VCaP (cell line): Measurements from ENCODE around the gene CNGA3.
A peak's percentile ranks its signal among the peaks of the same experiment; 100 is the strongest.

Experiments used
- H3K27ac ChIP-seq: fragments of 450-650 bp; 2 replicates; pipeline ENCODE4 v1.5.1; 2017
- CTCF ChIP-seq: fragments of 450-650 bp; conservative IDR thresholded peaks from 2 replicates; pipeline ENCODE4 v1.5.1; 2017; ENCODE audit warnings: mild to moderate bottlenecking, moderate library complexity

Gene CNGA3

DNA sequence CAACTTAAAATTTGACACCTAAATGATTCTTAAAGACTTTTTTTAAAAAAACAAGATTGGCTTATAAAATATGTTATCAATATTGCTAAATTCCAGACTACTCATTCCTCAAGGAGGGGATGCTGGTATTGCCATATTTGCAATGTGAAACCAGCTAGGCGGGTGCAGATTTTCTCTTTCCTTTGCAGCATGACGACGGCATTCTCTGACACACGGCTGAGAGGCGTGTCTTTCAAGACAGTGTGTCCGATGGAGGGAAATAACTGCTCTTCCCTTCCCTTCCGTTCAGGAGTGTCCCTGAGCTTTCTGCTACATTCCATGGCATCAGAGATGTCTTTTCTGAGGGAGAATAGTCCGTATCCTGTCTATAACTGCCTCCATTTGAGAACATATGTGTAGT, 38.2 kb upstream of the CNGA3 start:
- no peak for TF ChIP-seq CTCF
- peak overlapping the region; percentile 56 for H3K27ac ChIP-seq

GRCh38 chr2:98308532-98308931, 37.7 kb upstream of the CNGA3 start:
- peak overlapping the region; percentile 56; the same call in 1 of the 2 replicates for H3K27ac ChIP-seq
- no peak for TF ChIP-seq CTCF

- no peak overlapping the region for H3K27ac ChIP-seq
- TF ChIP-seq CTCF: no peak
Observed at GRCh38 chr2:98309580-98309979, 36.7 kb upstream of the CNGA3 start.

- no peak for TF ChIP-seq CTCF
- no peak overlapping the region for H3K27ac ChIP-seq
Observed at GRCh38 chr2:98310010-98310409, 36.2 kb upstream of the CNGA3 start.

GRCh38 chr2:98311090-98311489, 35.2 kb upstream of the CNGA3 start:
- no peak overlapping the region for H3K27ac ChIP-seq
- no peak for TF ChIP-seq CTCF

DNA sequence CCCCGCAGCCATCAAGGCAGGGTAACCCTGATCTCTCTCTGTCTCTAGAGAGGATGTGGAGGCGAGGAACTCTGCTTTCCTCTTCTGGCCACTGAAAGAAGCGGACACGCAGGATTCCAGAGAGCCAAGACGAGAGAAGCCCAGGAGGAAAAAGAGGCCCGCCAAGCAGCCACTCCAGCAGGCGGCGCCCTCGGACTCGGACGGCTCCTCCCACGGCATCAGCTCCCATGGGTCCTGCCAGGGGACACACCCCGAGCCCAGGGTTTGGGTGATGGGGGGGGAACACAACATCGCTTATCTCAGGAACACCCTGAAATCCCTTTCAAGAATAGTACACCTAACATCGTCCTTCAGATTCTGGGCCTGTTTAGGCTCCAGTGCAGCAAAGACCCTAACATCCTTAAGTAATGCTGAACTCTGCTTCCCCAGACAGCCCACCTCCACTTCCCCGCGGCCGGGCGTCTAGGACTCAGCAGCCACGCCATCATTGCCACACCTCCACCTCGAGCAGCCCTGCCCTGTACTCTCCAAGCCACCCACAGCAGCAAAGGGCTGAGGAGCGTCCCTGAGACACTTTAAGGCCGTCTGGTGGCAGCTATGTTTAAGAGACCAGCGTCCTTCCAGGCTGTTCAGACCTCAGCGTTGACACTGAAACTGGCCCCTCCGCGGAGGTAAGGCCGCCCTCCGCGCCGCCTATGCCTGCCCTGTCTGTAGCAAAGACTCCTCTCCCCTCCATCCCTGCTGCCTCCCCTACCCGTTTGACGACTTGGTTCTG, 34.3 kb upstream of the CNGA3 start:
- TF ChIP-seq CTCF: no peak
- no peak overlapping the region for H3K27ac ChIP-seq

- H3K27ac ChIP-seq: no peak overlapping the region
Observed at GRCh38 chr2:98313492-98314250, 32.6 kb upstream of the CNGA3 start.

More at GRCh38 chr2:98313492-98314250, 32.6 kb upstream of the CNGA3 start:
- TF ChIP-seq CTCF: no peak
